GM21390 (cell line): ENCODE data around the gene TIMM23B.
"Not testable (repeated sequence)": the region's sequence is repeated elsewhere in the genome, so short reads cannot be mapped to it uniquely, and the experiment has no call there.

Source experiments
- ATAC-seq: cut with Tn5 transposase; IDR thresholded peaks from one replicate; pipeline ENCODE4 v1.9.1; 2021; ENCODE audit not compliant: unreplicated experiment

TIMM23B gene

GRCh38 chr10:49941447-49942338 is at the start of gene TIMM23B, which contains the start of gene PARG:
Gene TIMM23B (plus strand): TSS chr10:49942053. CDS start chr10:49942195, 142 bp downstream.
Gene PARG (minus strand): TSS chr10:49942027. CDS start chr10:49941725, 302 bp downstream.
- ATAC-seq: peak; percentile 75

- ATAC-seq: not testable (repeated sequence)
Measured at GRCh38 chr10:49899999-49900398, 41.9 kb upstream of the TIMM23B start.

GRCh38 chr10:49900406-49900805 is 41.4 kb upstream of the TIMM23B start:
- not testable (repeated sequence) for ATAC-seq

- ATAC-seq: not testable (repeated sequence)
Measured at GRCh38 chr10:49903829-49904228, 38.0 kb upstream of the TIMM23B start.

GRCh38 chr10:49908290-49909080 is 33.4 kb upstream of the TIMM23B start:
- not testable (repeated sequence) for ATAC-seq

GRCh38 chr10:49910295-49910694 is 31.6 kb upstream of the TIMM23B start:
- ATAC-seq: not testable (repeated sequence)

GRCh38 chr10:49916451-49916850 is 25.4 kb upstream of the TIMM23B start:
- not testable (repeated sequence) for ATAC-seq

GRCh38 chr10:49917927-49918326 is 23.9 kb upstream of the TIMM23B start:
- not testable (repeated sequence) for ATAC-seq

- not testable (repeated sequence) for ATAC-seq
Measured at GRCh38 chr10:49922041-49922440, 19.8 kb upstream of the TIMM23B start.

- not testable (repeated sequence) for ATAC-seq
Measured at GRCh38 chr10:49923572-49923971, 18.3 kb upstream of the TIMM23B start.

GRCh38 chr10:49931276-49931675 is 10.6 kb upstream of the TIMM23B start:
- ATAC-seq: not testable (repeated sequence)

- not testable (repeated sequence) for ATAC-seq
Measured at GRCh38 chr10:49931959-49932728, 9.7 kb upstream of the TIMM23B start.

GRCh38 chr10:49942339-49942705 is 469 bp downstream of the TIMM23B start:
- peak; percentile 13 for ATAC-seq

GRCh38 chr10:49943607-49944006 is 1.8 kb downstream of the TIMM23B start:
- ATAC-seq: not testable (repeated sequence)

GRCh38 chr10:49948142-49948541 is 6.3 kb downstream of the TIMM23B start:
- ATAC-seq: peak; percentile 75

- ATAC-seq: not testable (repeated sequence)
Measured at GRCh38 chr10:49948737-49949136, 6.9 kb downstream of the TIMM23B start.

GRCh38 chr10:49952006-49952405 is 10.2 kb downstream of the TIMM23B start:
- not testable (repeated sequence) for ATAC-seq

GRCh38 chr10:49953122-49953521 is 11.3 kb downstream of the TIMM23B start:
- ATAC-seq: not testable (repeated sequence)

- ATAC-seq: not testable (repeated sequence)
Measured at GRCh38 chr10:49970331-49970857, 28.5 kb downstream of the TIMM23B start.

GRCh38 chr10:49971466-49971865 is 29.6 kb downstream of the TIMM23B start:
- ATAC-seq: not testable (repeated sequence)
